Caco-2 (cell line): ENCODE data around the gene RAB26. TPM values are rescaled to one million over a fixed set of nuclear protein-coding genes. Genes with fewer than 3 reads are reported as not detected.

ENCODE experiments used
- BruUV-seq: library from RNA; stranded (reverse); fragments of 400-500 nt; replicated peaks from 2 replicates; lab custom pipeline; 2021; lab: Mats Ljungman, UMichigan
- CTCF ChIA-PET: fragments of 300-600 bp; sonication (Branson Sonifier 250); formaldehyde crosslinking; loops from one replicate; lab custom pipeline; 2022; ENCODE audit warnings: antibody characterized with exemption; lab: Charles Lee
- POLR2A ChIA-PET: fragments of 300-600 bp; sonication (Branson Sonifier 250); formaldehyde crosslinking; loops from one replicate; lab custom pipeline; 2022; ENCODE audit warnings: antibody characterized with exemption; lab: Charles Lee
- DNase-seq, 2 experiments: peaks; one replicate each; pipeline versions ENCODE4 v3.0.0 to v3.0.0-alpha.2; 2020 to 2022
- H3K27me3 ChIP-seq: replicated peaks from 2 replicates; pipeline ENCODE4 v1.6.0; 2011; ENCODE audit warnings: low read length; ENCODE audit not compliant: control insufficient read depth, insufficient read depth
- H3K36me3 ChIP-seq: 2 replicates; pipeline ENCODE4 v1.5.1; 2011; ENCODE audit warnings: low read length; ENCODE audit not compliant: control insufficient read depth, insufficient read depth
- H3K4me1 ChIP-seq: fragments of 250-450 bp; sonication (Bioruptor Pico); 2 replicates; pipeline ENCODE4 v1.5.1; 2020; ENCODE audit warnings: mild to moderate bottlenecking
- H3K4me3 ChIP-seq: 2 replicates; pipeline ENCODE4 v1.5.1; 2011; ENCODE audit warnings: low read depth, mild to moderate bottlenecking, control low read depth, low read length
- H3K9me3 ChIP-seq: fragments of 250-450 bp; sonication (Bioruptor Pico); 2 replicates; pipeline ENCODE4 v1.5.1; 2020; ENCODE audit warnings: mild to moderate bottlenecking, moderate library complexity
- H3K27ac Mint-ChIP-seq: one replicate; pipeline ENCODE4 v1.8.0; 2022; ENCODE audit warnings: mixed read lengths; ENCODE audit not compliant: unreplicated experiment
- H3K27me3 Mint-ChIP-seq: one replicate; pipeline ENCODE4 v1.8.0; 2022; ENCODE audit warnings: mixed read lengths; ENCODE audit not compliant: insufficient read depth, unreplicated experiment
- H3K36me3 Mint-ChIP-seq: one replicate; pipeline ENCODE4 v1.8.0; 2022; ENCODE audit warnings: mild to moderate bottlenecking, mixed read lengths; ENCODE audit not compliant: insufficient read depth, unreplicated experiment
- H3K4me1 Mint-ChIP-seq: one replicate; pipeline ENCODE4 v1.8.0; 2022; ENCODE audit warnings: low read depth, mixed read lengths; ENCODE audit not compliant: unreplicated experiment
- H3K4me3 Mint-ChIP-seq: one replicate; pipeline ENCODE4 v1.8.0; 2022; ENCODE audit warnings: mild to moderate bottlenecking, moderate library complexity, mixed read lengths; ENCODE audit not compliant: unreplicated experiment
- H3K9me3 Mint-ChIP-seq: one replicate; pipeline ENCODE4 v1.8.0; 2022; ENCODE audit warnings: mixed read lengths; ENCODE audit not compliant: unreplicated experiment
- intact Hi-C: fragments of 100-400 bp; cut with micrococcal nuclease; formaldehyde crosslinking; loops from one replicate; pipeline ENCODE4 v1.10.0; 2022; ENCODE audit not compliant: unreplicated experiment
- total RNA-seq: library from RNA; stranded (reverse); gene quantifications from 2 replicates; pipeline ENCODE4 v1.2.3, GENCODE V29; 2022
- TF ChIP-seq, protein P1 (sequence below), 2 experiments: fragments of 200-600 bp in 1 of 2; IDR thresholded peaks; 1 replicate in 1 of 2; 2 replicates in 1 of 2; pipeline versions ENCODE4 v1.5.1 to v1.8.0; 2011 to 2022; ENCODE audit warnings: antibody characterized with exemption in 1 of 2, control low read depth in 1 of 2, inconsistent platforms in 1 of 2, low read depth in 1 of 2, low read length in 1 of 2, mild to moderate bottlenecking in 1 of 2, moderate library complexity in 1 of 2; ENCODE audit not compliant: insufficient read depth in 1 of 2, severe bottlenecking in 1 of 2, unreplicated experiment in 1 of 2

The RAB26 gene
- total RNA-seq, 1 experiment from 2014 or later = 1.0 TPM

DNA sequence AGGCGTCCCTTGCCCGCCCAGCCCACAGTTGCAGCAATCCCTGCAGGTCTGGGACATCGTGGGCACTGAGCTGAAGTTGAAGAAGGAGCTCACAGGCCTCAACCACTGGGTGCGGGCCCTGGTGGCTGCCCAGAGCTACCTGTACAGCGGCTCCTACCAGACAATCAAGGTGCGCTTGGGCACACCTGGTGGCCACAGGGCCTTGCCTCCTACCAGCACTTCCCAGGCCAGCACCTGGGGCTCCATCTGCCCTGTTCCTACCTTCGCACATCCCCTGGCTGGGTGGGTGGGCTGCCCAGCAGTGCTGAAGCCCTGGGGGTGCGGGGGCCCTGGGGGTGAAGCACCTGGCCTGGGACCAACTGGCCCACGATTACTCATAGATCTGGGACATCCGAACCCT, 27.0 kb downstream of the RAB26 start:
- no peaks in the 10 kb centered on the region; the same call in 1 of the 2 replicates for H3K36me3 ChIP-seq
- H3K9me3 ChIP-seq = no peaks in the 10 kb centered on the region
- TF ChIP-seq, protein P1, sequence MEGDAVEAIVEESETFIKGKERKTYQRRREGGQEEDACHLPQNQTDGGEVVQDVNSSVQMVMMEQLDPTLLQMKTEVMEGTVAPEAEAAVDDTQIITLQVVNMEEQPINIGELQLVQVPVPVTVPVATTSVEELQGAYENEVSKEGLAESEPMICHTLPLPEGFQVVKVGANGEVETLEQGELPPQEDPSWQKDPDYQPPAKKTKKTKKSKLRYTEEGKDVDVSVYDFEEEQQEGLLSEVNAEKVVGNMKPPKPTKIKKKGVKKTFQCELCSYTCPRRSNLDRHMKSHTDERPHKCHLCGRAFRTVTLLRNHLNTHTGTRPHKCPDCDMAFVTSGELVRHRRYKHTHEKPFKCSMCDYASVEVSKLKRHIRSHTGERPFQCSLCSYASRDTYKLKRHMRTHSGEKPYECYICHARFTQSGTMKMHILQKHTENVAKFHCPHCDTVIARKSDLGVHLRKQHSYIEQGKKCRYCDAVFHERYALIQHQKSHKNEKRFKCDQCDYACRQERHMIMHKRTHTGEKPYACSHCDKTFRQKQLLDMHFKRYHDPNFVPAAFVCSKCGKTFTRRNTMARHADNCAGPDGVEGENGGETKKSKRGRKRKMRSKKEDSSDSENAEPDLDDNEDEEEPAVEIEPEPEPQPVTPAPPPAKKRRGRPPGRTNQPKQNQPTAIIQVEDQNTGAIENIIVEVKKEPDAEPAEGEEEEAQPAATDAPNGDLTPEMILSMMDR (IDR thresholded peaks at IDR 0.05; ENCODE audit: insufficient read depth in 1 of 2, low read depth in 1 of 2, low read length in 1 of 2, severe bottlenecking in 1 of 2, unreplicated experiment in 1 of 2) = no peak
- no peaks in the 10 kb centered on the region for H3K27me3 Mint-ChIP-seq
- H3K9me3 Mint-ChIP-seq = no peaks in the 10 kb centered on the region
- H3K4me3 ChIP-seq = no peak overlapping the region
- no peak overlapping the region for H3K27ac Mint-ChIP-seq
- BruUV-seq = no TSS peak
- no peaks in the 10 kb centered on the region for H3K4me1 Mint-ChIP-seq
- H3K4me3 Mint-ChIP-seq = no peak overlapping the region
- CTCF ChIA-PET = no interaction called here
- H3K4me1 ChIP-seq = no peaks in the 10 kb centered on the region
- H3K36me3 Mint-ChIP-seq = peaks cover 46% of the 10 kb centered on the region
- intact Hi-C loops = no loop called here
- H3K27me3 ChIP-seq = no peaks in the 10 kb centered on the region
- POLR2A ChIA-PET = no interaction called here
- DNase-seq = no peak

DNA sequence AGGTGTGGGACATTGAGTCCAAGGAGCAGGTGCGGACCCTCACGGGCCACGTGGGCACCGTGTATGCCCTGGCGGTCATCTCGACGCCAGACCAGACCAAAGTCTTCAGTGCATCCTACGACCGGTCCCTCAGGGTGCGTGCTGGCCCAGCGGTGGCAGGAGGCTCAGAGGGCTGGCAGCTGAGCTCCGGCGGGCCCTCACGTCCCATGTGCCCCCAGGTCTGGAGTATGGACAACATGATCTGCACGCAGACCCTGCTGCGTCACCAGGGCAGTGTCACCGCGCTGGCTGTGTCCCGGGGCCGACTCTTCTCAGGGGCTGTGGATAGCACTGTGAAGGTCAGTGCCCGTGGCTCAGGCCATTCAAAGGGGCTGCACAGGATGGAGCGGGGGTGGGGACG, 27.6 kb downstream of the RAB26 start:
- no peaks in the 10 kb centered on the region for H3K9me3 Mint-ChIP-seq
- H3K4me3 ChIP-seq = no peak overlapping the region
- BruUV-seq = no TSS peak
- no peaks in the 10 kb centered on the region for H3K9me3 ChIP-seq
- no peaks in the 10 kb centered on the region for H3K27me3 ChIP-seq
- H3K27me3 Mint-ChIP-seq = no peaks in the 10 kb centered on the region
- no peak for DNase-seq
- TF ChIP-seq, protein P1 (IDR thresholded peaks at IDR 0.05; ENCODE audit: insufficient read depth in 1 of 2, low read depth in 1 of 2, low read length in 1 of 2, severe bottlenecking in 1 of 2, unreplicated experiment in 1 of 2) = no peak
- ChIA-PET CTCF (no interaction called here), POLR2A (no interaction called here)
- H3K27ac Mint-ChIP-seq = no peak overlapping the region
- no peak overlapping the region for H3K4me3 Mint-ChIP-seq
- H3K4me1 ChIP-seq = no peaks in the 10 kb centered on the region
- H3K36me3 Mint-ChIP-seq = peaks cover 40% of the 10 kb centered on the region
- H3K4me1 Mint-ChIP-seq = no peaks in the 10 kb centered on the region
- H3K36me3 ChIP-seq = no peaks in the 10 kb centered on the region; the same call in 1 of the 2 replicates
- intact Hi-C loops = no loop called here

DNA sequence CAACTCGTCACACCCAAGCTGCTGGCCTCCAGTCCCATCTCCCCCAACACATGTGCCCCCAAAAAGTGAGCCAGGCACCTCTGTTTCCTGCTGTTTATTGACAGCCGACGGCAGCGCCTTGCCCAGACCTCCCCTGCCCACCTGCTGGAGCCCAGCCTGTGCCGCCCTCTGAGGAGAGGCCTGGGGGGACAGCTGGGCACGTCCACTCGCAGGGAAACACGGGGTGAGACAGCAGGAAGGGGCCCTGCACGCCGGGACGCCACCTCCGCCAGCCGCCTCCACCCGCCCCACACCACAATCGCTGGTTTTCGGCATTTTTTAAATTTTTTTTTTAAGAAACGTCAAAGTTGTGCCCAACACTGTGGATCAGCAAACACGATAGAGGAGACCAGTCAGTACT, 28.7 kb downstream of the RAB26 start:
- BruUV-seq = no TSS peak
- intact Hi-C loops = no loop called here
- no peaks in the 10 kb centered on the region for H3K9me3 Mint-ChIP-seq
- H3K27me3 Mint-ChIP-seq = no peaks in the 10 kb centered on the region
- no peak overlapping the region for H3K27ac Mint-ChIP-seq
- Histone ChIP-seq H3K27me3 (no peaks in the 10 kb centered on the region), H3K4me1 (no peaks in the 10 kb centered on the region), H3K4me3 (no peak overlapping the region), H3K9me3 (no peaks in the 10 kb centered on the region), H3K36me3 (no peaks in the 10 kb centered on the region; the same call in 1 of the 2 replicates)
- H3K4me1 Mint-ChIP-seq = peaks cover 6% of the 10 kb centered on the region
- peaks cover 44% of the 10 kb centered on the region for H3K36me3 Mint-ChIP-seq
- DNase-seq = no peak
- H3K4me3 Mint-ChIP-seq = no peak overlapping the region
- ChIA-PET CTCF (no interaction called here), POLR2A (no interaction called here)
- TF ChIP-seq, protein P1 (IDR thresholded peaks at IDR 0.05; ENCODE audit: insufficient read depth in 1 of 2, low read depth in 1 of 2, low read length in 1 of 2, severe bottlenecking in 1 of 2, unreplicated experiment in 1 of 2) = no peak
